Neuron (in vitro differentiated cells): Measurements from ENCODE around the gene CDH23.
"Not testable (repeated sequence)": the region's sequence is repeated elsewhere in the genome, so short reads cannot be mapped to it uniquely, and the experiment has no call there.

Experiments
- H2AFZ ChIP-seq: one replicate; pipeline ENCODE4 v1.6.1; 2013; ENCODE audit warnings: low read depth, mild to moderate bottlenecking, inconsistent platforms, low read length, moderate library complexity
- H3K27me3 ChIP-seq: one replicate; pipeline ENCODE4 v1.6.1; 2013; ENCODE audit warnings: low read length; ENCODE audit not compliant: insufficient read depth
- H3K36me3 ChIP-seq: one replicate; pipeline ENCODE4 v1.6.1; 2013; ENCODE audit warnings: low read length; ENCODE audit not compliant: insufficient read depth
- H3K4me1 ChIP-seq: one replicate; pipeline ENCODE4 v1.6.1; 2013; ENCODE audit warnings: low read length; ENCODE audit not compliant: insufficient read depth
- H3K4me3 ChIP-seq: 2 replicates; pipeline ENCODE4 v1.5.1; 2013; ENCODE audit warnings: mild to moderate bottlenecking, low read length, moderate library complexity
- H3K9me3 ChIP-seq: one replicate; pipeline ENCODE4 v1.6.1; 2013; ENCODE audit warnings: low read length

Gene CDH23

DNA sequence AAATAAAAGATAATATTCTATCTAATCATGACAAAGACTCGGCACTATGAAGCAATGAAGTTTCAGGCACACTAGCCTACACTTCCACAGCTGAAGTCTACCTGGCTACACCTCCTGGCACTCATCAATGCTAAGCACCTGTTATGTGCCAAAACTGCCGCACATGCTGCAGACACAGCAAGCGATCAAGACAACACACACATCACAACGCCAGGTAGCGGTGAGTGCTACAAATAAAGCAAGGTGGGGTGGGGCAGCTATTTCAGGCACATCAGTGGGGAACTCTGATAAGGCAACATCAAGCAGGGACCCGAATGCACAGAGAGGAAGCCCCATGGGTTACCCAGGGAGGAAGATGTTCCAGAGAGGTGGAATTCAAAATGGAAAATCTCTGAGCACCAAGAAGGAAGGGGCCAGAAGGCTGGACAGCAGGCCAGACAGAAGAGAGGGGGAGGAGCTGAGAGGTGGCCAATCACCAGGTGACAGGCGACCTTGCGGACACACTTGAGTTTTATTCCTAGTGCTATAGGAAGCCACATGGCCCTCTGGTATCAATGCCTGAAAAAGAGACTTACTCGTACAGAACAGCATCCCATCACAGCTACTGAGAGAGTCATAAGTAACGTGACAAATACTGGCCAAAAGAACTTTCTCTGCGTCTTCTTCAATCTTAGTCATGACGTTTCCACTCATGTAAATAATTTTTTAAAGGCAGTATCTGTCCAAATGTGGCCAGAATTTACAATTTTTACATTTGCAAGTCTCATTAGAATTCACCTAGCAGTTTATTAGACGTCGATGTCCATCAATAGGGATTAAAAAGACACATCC, 446.4 kb downstream of the CDH23 start:
- H3K27me3 ChIP-seq, result no peaks in the 10 kb centered on the region
- peaks cover 55% of the 10 kb centered on the region for H3K4me1 ChIP-seq
- H3K9me3 ChIP-seq, result no peaks in the 10 kb centered on the region
- H2AFZ ChIP-seq, result no peak overlapping the region
- no peak overlapping the region for H3K4me3 ChIP-seq
- peaks cover 1% of the 10 kb centered on the region for H3K36me3 ChIP-seq

DNA sequence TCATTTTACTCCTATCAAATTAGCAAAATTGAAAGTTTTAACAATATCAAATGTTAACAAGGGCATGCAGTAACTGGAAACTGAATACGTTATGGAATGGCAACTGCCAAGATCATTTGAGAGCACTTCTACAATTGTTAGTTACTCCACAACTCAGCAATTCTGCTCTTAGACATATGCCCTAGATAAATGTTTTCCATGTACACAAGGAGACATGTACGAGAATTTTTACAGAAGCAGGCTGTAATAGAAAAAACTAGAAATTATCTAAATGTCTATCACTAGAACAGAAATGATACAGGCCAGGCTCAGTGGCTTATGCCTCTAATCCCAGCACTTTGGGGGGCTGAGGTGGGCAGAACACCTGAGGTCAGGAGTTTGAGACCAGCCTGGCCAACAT, 447.4 kb downstream of the CDH23 start:
- peaks cover 54% of the 10 kb centered on the region for H3K4me1 ChIP-seq
- H2AFZ ChIP-seq, result no peak overlapping the region
- no peak overlapping the region for H3K4me3 ChIP-seq
- no peaks in the 10 kb centered on the region for H3K9me3 ChIP-seq
- no peaks in the 10 kb centered on the region for H3K36me3 ChIP-seq
- no peaks in the 10 kb centered on the region for H3K27me3 ChIP-seq

DNA sequence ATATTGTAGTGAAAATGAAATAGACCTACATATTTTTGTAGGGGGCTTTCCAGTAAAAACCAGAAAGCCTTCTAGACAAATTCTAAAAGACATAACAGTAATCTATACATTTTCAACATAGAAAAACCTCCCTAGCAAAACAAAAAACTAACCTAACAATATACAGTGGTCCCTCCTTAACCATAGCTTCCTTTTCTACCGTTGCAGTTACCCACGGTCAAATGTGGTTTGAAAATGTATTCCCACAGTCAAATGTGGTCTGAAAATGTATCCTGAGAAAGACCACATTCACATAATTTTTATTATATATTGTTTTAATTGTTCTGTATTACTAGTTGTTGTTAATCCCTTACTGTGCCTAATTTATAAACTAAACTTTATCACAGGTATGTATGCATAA, 448.0 kb downstream of the CDH23 start:
- H2AFZ ChIP-seq, result no peak overlapping the region
- peaks cover 52% of the 10 kb centered on the region for H3K4me1 ChIP-seq
- no peak overlapping the region for H3K4me3 ChIP-seq
- H3K9me3 ChIP-seq, result no peaks in the 10 kb centered on the region
- H3K27me3 ChIP-seq, result no peaks in the 10 kb centered on the region
- no peaks in the 10 kb centered on the region for H3K36me3 ChIP-seq

DNA sequence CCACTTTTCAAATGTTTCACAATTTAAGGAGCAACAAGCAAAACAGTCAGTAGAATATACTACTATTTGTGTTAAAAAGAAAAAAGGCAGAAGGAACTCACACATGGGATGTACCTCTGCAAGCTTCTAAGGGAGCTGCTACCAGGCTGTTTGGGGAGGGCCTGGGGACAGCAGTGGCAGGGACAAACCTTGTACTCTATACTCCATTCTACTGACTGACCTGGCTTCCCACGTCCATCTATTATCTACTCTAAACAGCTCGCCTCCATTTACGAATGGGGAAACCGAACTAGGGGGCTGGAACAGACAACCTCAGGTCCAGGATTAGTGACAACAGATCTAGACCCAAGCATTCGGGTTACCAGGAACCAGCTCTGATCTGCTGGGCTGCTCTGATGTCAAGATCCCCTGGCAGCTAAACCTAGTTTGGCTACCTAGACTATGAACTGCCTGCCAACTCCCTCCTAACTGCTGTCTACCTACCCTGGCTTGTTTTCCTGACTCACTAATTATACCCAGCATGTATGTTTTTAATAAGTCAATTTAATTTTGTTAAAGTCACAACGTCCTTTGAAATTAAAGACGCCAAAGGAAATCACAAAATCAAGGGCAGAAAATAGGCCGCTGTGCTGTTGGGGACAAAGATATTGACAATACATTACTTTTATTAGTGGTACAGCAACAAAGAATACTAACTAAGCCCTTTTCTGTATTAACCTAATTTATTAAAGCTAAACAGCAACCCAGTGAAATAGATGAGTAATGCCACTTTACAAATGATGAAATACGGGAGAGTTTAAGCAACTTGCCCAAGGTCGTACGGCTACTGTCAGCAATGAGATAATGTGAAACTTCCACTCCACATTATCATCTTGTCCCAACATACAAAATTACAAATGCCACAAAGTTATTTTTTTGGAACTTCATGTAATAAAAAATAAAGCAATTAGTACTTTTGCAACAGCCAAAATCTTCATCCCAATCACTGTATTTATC, 449.0 kb downstream of the CDH23 start:
- Histone ChIP-seq H3K27me3 (no peaks in the 10 kb centered on the region), H3K9me3 (no peaks in the 10 kb centered on the region), H3K36me3 (no peaks in the 10 kb centered on the region), H3K4me3 (no peak overlapping the region), H2AFZ (no peak overlapping the region), H3K4me1 (peaks cover 45% of the 10 kb centered on the region)

DNA sequence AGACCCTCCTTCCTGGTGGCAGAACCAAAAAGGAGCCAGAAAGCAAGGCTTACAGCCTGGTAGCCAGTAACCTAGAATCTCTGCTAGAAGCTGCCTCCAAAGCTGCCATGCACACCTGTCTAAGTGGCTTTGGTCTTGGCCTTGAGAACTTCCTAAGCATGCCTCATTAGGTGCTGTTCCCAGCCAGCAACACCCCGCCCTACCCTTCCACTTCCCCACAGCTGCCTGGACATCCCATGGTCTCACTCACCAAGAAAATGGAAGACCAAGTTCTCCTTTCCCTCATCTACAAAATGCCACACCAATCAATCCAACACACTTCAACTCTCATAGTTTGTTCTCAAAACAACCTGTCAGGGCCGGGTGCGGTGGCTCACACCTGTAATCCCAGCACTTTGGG, 450.1 kb downstream of the CDH23 start:
- Histone ChIP-seq H2AFZ (no peak overlapping the region), H3K4me1 (peaks cover 34% of the 10 kb centered on the region), H3K27me3 (no peaks in the 10 kb centered on the region), H3K9me3 (no peaks in the 10 kb centered on the region), H3K4me3 (no peak overlapping the region), H3K36me3 (no peaks in the 10 kb centered on the region)

DNA sequence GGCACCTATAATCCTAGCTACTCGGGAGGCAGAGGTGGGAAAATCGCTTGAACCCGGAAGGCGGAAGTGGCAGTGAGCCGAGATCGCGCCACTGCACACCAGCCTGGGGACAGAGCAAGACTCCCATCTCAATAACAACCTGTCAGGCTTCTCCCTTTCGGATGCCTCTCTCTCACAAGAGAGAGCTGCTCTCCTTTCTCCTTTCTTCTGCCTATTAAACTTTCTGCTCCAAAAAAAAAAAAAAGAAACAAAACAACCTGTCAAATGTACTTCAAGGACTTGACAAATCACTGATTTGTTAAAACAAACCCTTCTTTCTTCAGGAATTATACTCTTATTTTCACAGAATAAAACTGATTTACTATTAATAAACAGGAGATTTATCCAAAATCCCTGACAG, 450.7 kb downstream of the CDH23 start:
- Histone ChIP-seq H3K36me3 (no peaks in the 10 kb centered on the region), H3K4me3 (no peak overlapping the region), H3K9me3 (no peaks in the 10 kb centered on the region), H3K4me1 (peaks cover 29% of the 10 kb centered on the region), H3K27me3 (no peaks in the 10 kb centered on the region), H2AFZ (no peak overlapping the region)

DNA sequence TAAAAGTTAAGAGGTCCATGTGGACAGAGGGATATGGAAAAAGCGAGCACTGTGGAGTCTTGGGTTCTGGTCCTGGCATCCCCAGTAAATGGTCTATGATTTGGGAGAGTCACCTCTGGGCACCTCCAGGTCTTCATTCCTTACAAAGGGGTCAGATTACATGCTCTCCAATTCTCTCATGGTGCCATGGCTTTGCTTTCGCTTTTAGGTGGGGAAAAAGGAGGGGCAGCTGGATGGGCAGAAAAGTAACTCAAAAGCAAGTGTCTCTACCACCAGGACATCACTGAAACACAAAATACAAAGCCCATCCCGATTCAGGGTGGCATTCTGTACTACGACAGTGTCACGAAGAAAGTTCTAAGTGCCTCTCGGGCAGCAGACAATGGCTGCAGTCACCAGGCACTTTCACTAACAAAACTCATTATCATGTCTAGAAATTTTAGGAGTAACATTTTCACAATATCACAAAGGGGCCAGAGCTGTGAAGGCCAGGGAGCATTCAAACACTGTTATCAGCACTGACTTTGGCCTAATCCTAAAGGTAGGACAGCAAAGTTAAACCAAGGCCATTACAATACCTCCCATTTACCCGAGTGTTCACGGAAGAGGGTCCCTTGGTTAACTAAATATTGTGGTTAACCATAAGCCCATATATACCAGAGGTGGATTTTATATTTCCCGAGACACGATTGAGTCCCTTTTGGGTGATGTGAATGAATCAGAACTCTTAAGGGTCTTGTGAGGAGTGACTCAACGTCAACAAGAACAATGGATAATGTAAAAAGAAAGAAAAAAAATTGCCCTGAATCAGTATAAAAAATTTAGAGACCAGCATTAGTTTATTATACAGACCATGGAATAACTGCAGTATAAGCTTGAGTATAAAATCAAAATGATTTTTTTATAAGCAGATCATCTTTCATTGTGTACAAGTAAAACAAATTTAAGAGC, 451.9 kb downstream of the CDH23 start:
- peaks cover 17% of the 10 kb centered on the region for H3K4me1 ChIP-seq
- no peaks in the 10 kb centered on the region for H3K36me3 ChIP-seq
- peak overlapping the region; percentile 94 for H3K4me3 ChIP-seq
- H2AFZ ChIP-seq, result no peak overlapping the region
- H3K9me3 ChIP-seq, result no peaks in the 10 kb centered on the region
- H3K27me3 ChIP-seq, result no peaks in the 10 kb centered on the region

DNA sequence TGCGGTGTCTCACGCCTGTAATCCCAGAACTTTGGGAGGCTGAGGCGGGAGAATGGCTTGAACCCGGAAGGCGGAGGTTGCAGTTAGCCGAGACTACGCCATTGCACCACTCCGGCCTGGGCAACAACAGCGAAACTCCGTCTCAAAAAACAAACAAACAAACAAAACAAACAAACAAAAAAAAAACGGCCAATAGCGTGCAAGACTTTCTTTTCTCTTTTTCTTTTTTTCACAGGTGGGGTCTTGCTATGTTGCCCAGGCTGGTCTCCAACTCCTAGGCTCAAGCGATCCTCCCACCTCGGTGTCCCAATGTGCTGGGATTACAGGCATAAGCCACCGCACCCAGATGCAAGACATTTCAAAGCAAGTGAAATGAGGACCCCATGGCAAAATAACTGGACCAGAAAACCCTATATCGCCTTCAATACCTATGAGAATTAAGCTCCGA, 452.8 kb downstream of the CDH23 start:
- Histone ChIP-seq H2AFZ (no peak overlapping the region), H3K27me3 (no peaks in the 10 kb centered on the region), H3K4me3 (peak overlapping the region; percentile 94), H3K4me1 (peaks cover 16% of the 10 kb centered on the region), H3K36me3 (no peaks in the 10 kb centered on the region), H3K9me3 (no peaks in the 10 kb centered on the region)

DNA sequence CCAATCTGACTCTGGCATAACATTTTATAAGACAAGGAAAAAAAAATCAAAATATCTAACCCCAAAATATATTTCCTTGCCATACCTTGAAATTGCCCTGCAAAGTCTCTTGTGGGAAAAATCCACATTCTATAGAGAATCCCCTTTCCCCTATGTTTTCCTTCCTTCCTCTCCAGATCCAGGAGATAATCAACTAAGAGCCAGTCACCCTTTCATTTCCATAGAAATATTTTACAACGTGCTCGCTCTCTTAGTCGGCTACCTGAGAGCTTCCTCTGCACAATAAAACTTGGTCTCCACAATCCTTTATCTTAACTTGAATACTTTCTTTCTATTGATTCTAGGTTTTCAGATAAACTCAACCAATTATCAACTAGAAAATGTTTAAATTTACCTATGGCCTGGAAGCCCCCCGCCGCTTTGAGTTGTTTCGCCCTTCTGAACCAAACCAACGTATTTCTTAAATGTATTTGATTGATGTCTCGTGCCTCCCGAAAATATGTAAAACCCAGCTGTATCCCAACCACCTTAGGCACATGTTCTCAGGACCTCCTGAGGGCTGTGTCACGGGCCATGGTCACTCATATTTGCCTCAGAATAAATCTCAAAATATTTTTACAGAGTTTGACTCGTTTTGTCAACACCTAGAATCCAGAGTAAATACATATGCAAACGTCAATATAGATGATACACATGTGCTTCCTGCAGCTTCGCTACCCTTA, 453.5 kb downstream of the CDH23 start:
- Histone ChIP-seq H3K27me3 (no peaks in the 10 kb centered on the region), H2AFZ (no peak overlapping the region), H3K4me1 (peaks cover 16% of the 10 kb centered on the region), H3K36me3 (no peaks in the 10 kb centered on the region), H3K4me3 (peak overlapping the region; percentile 94), H3K9me3 (no peaks in the 10 kb centered on the region)

DNA sequence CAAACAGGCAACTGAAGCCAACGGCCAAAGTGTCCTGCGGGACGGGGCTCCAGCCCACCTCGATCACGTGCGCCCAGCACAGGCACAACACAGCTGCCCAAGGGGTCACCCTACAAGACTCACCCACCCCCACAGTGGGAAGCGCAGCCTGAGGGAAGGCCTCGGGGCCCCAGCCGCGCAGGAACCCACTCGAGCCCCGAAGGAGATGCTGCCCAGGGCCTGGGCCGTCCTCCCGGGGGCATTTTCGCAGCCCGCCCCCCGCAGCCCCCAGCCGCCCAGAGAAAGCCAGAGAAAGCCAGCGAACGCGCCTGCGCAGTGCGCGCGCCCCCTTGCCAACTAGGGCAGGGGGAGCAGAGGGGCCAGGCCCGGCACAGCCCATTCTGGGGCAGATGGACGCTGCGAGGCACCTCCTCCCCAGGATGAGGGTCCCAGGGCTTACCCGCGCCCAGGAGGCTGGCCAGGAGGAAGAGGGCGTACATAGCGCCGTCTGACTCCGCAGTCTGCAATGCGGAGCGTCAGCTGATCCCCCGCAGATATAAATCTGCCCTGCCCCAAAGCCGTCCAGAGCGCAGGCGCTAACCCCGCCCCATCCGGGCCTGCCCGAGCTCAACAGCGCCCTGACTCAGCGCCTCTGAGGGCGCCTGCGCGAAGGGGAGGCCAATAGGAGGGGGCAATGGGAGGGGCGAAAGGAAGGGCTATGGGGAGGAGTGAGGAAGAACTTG, 454.2 kb downstream of the CDH23 start, which contains the start of gene PSAP:
Gene PSAP, minus strand, starts transcription at position 509 of the 722 bp plus-strand sequence. Its CDS starts 30 bp downstream, at position 479.
- H2AFZ ChIP-seq, result no peak within 1 kb of the TSS
- H3K9me3 ChIP-seq, result no peaks in the 10 kb centered on the region
- peaks cover 16% of the 10 kb centered on the region for H3K4me1 ChIP-seq
- H3K4me3 ChIP-seq, result peak within 1 kb of the TSS; percentile 94
- no peaks in the 10 kb centered on the region for H3K36me3 ChIP-seq
- no peaks in the 10 kb centered on the region for H3K27me3 ChIP-seq

DNA sequence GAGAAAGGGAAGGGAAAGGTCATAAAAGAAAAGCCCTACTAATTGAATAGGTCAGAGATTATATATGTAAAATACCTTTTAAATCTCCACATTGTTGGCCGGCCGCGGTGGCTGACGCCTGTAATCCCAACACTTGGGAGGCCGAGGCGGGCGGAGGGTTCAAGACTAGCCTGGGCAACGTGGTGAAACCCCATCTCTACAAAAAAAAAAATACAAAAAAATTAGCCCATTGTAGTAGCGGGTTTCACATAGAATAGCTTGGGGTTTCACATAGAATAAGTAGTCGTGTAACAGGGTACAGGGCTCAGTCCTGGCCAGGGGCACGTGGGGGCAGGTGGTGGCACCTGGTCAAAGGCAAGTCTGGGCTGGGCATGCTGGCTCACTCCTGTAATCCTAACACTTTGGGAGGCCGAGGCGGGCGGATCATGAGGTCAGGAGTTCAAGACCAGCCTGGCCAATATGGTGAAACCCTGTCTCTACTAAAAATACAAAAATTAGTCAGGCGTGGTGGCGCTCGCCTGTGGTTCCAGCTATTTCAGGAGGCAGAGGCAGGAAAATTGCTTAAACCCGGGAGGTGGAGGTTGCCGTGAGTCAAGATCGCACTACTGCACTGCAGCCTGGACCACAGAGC, 454.9 kb downstream of the CDH23 start:
- Histone ChIP-seq H3K4me3 (peak overlapping the region; percentile 94), H3K4me1 (peaks cover 16% of the 10 kb centered on the region)
- H3K27me3 ChIP-seq, H3K9me3 ChIP-seq, H3K36me3 ChIP-seq, H2AFZ ChIP-seq: not testable (repeated sequence)
